ENCODE data around the gene NUDC. TPM values are rescaled to one million over a fixed set of nuclear protein-coding genes. Genes with fewer than 3 reads are reported as not detected.

NUDC gene
- total RNA-seq, 1 donor from 2014 or later = 24.0 TPM

DNA sequence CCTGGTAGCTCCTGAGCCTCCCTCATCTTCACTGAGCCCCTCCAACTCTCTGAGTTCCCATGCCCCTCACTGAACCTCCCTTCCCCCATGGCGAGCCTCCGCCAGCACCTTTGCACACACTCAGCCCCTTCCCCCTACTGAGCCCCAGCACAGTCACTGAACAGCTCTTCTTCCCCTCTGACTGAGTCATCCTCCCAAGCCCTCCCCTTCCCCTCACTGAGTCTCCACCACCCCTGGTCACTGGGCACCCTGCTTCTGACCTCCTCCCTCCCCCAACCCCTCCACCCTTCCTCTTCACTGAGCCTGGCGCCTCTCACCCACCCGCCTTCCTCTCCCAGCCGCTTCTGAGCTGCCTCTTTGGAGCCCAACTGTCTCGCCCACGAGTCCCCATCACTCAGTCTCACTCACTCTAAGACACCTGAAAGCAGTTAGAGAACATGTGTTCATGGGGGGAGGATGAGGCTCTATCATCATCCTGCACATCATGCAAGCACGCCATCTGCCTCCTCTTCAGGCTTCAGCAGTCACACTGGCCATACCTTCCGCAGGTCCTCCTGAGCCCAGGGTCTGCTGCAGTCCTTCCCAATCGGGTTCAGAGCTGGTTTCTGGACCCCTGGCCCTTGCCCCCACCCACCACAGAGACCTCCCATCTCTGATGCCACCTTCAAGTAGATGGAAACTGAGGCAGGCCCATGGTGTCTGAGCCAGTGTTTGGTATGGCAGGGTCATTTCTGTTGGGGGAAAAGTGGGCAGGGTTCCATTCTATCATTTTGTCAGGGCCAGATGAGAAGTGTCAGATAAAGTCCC lies 70.0 kb downstream of the NUDC start:
- DNase-seq = no peak

GRCh38 chr1:26993237-26994019 lies 71.9 kb downstream of the NUDC start, which contains the start of gene TRNP1:
Gene TRNP1 (plus strand): TSS chr1:26993692. CDS start chr1:26993787, 95 bp downstream.
- DNase-seq = peak; percentile 46

GRCh38 chr1:26994020-26994786 lies 72.7 kb downstream of the NUDC start:
- no peak for DNase-seq

- no peak for DNase-seq
Measured at GRCh38 chr1:26994787-26995517, 73.4 kb downstream of the NUDC start.

DNA sequence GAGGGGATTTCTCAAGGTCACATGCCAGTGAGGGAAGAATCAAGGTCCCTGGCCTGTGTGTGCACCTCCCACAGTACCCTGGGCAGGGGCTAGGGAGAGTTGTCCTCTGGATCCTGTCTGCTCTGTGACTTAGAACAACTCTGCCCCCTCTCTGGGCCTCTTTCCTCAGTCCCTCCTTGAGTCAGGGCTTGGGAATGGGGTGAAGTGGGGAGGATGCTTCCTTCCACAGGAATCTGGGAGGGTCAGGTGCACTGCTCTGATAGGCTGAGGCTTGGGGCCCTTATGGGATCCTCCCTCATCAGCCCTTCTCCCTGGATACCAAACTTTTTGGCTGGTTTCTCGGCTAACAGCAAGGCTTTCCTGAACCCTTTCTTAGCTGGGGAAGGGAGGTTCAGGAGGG lies 74.5 kb downstream of the NUDC start:
- DNase-seq = no peak

Other genes starting within 250 kb of the NUDC start
- 50.4 TPM for gene ARID1A, start 225.7 kb upstream of the NUDC start, total RNA-seq
- gene PIGV, start 133.8 kb upstream of the NUDC start, total RNA-seq = 7.8 TPM
- 6.5 TPM for gene ZDHHC18, start 95.1 kb upstream of the NUDC start, total RNA-seq
- gene SFN, start 58.6 kb upstream of the NUDC start, total RNA-seq = 254 TPM
- 9.0 TPM for gene GPN2, start 31.5 kb upstream of the NUDC start, total RNA-seq
- 8.5 TPM for gene GPATCH3, start 21.3 kb upstream of the NUDC start, total RNA-seq
- gene NR0B2, start 7.8 kb upstream of the NUDC start, total RNA-seq = not detected
- gene KDF1, start 38.7 kb downstream of the NUDC start, total RNA-seq = 4.0 TPM
- gene TRNP1, start 71.9 kb downstream of the NUDC start, total RNA-seq = 4.0 TPM
- gene TENT5B, start 91.1 kb downstream of the NUDC start, total RNA-seq = 18.1 TPM
- gene SLC9A1, start 233.4 kb downstream of the NUDC start, total RNA-seq = 5.8 TPM

Measured in skin of body (tissue), 2 donors.